SK-N-SH (cell line): ENCODE data around the gene TMEM62. TPM values are rescaled to one million over a fixed set of nuclear protein-coding genes. Genes with fewer than 3 reads are reported as not detected.

Source experiments
- CTCF ChIA-PET: fragments of 300-600, 350-600 bp; formaldehyde crosslinking; extraction: SDS; loops from one replicate; lab custom pipeline; 2021; lab: Yijun Ruan, JAX
- POLR2A ChIA-PET: fragments of 350-600 bp; sonication (Branson Sonifier 250); formaldehyde crosslinking; extraction: SDS; loops from one replicate; lab custom pipeline; 2020; ENCODE audit warnings: antibody characterized with exemption, inconsistent platforms; lab: Yijun Ruan, JAX
- DNase-seq: peaks from one replicate; pipeline ENCODE4 v3.0.0; 2012
- H2AFZ ChIP-seq: fragments of 200-600 bp; sonication (generic); 2 replicates; pipeline ENCODE4 v1.8.1; 2016; ENCODE audit warnings: antibody characterized with exemption, mild to moderate bottlenecking, low read depth
- H3F3A ChIP-seq: fragments of 200-600 bp; sonication (generic); replicated peaks from 2 replicates; pipeline ENCODE3; 2016; ENCODE audit warnings: antibody characterized with exemption, mild to moderate bottlenecking; ENCODE audit not compliant: insufficient read depth
- H3K27ac ChIP-seq, 2 experiments: fragments of 200-500 bp in 1 of 2; fragments of 200-600 bp in 1 of 2; sonication (Bioruptor generic) in 1 of 2; sonication (generic), shearing (Covaris generic) in 1 of 2; 2 replicates each; pipeline versions ENCODE4 v1.5.1 to v1.6.1; 2014 to 2016; ENCODE audit warnings: low read depth in 2 of 2, inconsistent platforms in 1 of 2, low read length in 1 of 2, mild to moderate bottlenecking in 1 of 2, mixed read lengths in 1 of 2
- H3K27me3 ChIP-seq: fragments of 200-600 bp; sonication (generic), shearing (Covaris generic); 2 replicates; pipeline ENCODE4 v1.6.1; 2016; ENCODE audit warnings: mixed run types; ENCODE audit not compliant: insufficient read depth
- H3K36me3 ChIP-seq, 2 experiments: fragments of 200-500 bp in 1 of 2; fragments of 200-600 bp in 1 of 2; sonication (Bioruptor generic) in 1 of 2; sonication (generic) in 1 of 2; replicated peaks in 1 of 2; 2 replicates each; pipeline versions ENCODE3 to v1.5.1; 2014 to 2016; ENCODE audit warnings: low read length in 1 of 2, mild to moderate bottlenecking in 1 of 2; ENCODE audit not compliant: insufficient read depth in 2 of 2, control insufficient read depth in 1 of 2
- H3K4me1 ChIP-seq, 2 experiments: fragments of 200-500 bp in 1 of 2; fragments of 200-600 bp in 1 of 2; sonication (Bioruptor generic) in 1 of 2; sonication (generic), shearing (Covaris generic) in 1 of 2; 2 replicates each; pipeline versions ENCODE4 v1.5.1 to v1.6.1; 2014 to 2016; ENCODE audit warnings: low read depth in 1 of 2, low read length in 1 of 2, mixed run types in 1 of 2; ENCODE audit not compliant: insufficient read depth in 2 of 2, control insufficient read depth in 1 of 2
- H3K4me2 ChIP-seq: fragments of 200-600 bp; sonication (generic), shearing (Covaris generic); 2 replicates; pipeline ENCODE4 v1.6.1; 2017; ENCODE audit warnings: mixed run types
- H3K4me3 ChIP-seq, 2 experiments: fragments of 200-500 bp in 1 of 2; fragments of 200-600 bp in 1 of 2; sonication (Bioruptor generic) in 1 of 2; sonication (generic), shearing (Covaris generic) in 1 of 2; 2 replicates each; pipeline versions ENCODE4 v1.5.1 to v1.8.1; 2014 to 2016; ENCODE audit warnings: low read depth in 2 of 2, inconsistent platforms in 1 of 2, low read length in 1 of 2, mild to moderate bottlenecking in 1 of 2, mixed read lengths in 1 of 2, moderate library complexity in 1 of 2
- H3K79me2 ChIP-seq: fragments of 200-600 bp; sonication (generic); 2 replicates; pipeline ENCODE4 v1.8.1; 2017; ENCODE audit warnings: mild to moderate bottlenecking; ENCODE audit not compliant: insufficient read depth
- H3K9ac ChIP-seq: fragments of 200-600 bp; sonication (generic); 2 replicates; pipeline ENCODE4 v1.6.1; 2017; ENCODE audit warnings: mixed run types
- H3K9me2 ChIP-seq: fragments of 200-600 bp; sonication (generic); 2 replicates; pipeline ENCODE4 v1.6.1; 2017; ENCODE audit warnings: mixed run types
- H3K9me3 ChIP-seq: fragments of 200-600 bp; sonication (generic); 2 replicates; pipeline ENCODE4 v1.6.1; 2017; ENCODE audit warnings: mixed run types, mild to moderate bottlenecking, moderate library complexity
- H4K20me1 ChIP-seq: fragments of 200-600 bp; sonication (generic); 2 replicates; pipeline ENCODE4 v1.6.1; 2017; ENCODE audit warnings: mild to moderate bottlenecking, mixed run types; ENCODE audit not compliant: insufficient read depth
- ELF1 ChIP-seq: IDR thresholded peaks from 2 replicates; pipeline ENCODE4 v1.4.0; 2012
- EP300 ChIP-seq, 2 experiments: IDR thresholded peaks; 2 replicates each; pipeline versions ENCODE4 v1.4.0 to v1.6.1; 2012; ENCODE audit warnings: borderline replicate concordance in 1 of 2, low read depth in 1 of 2, low read length in 1 of 2
- EZH2phosphoT487 ChIP-seq: fragments of 200-600 bp; sonication (generic); IDR thresholded peaks from 2 replicates; pipeline ENCODE4 v1.6.1; 2017; ENCODE audit warnings: low read depth, mixed run types, mild to moderate bottlenecking, antibody characterized with exemption, moderate library complexity, borderline replicate concordance
- JUND ChIP-seq: IDR thresholded peaks from 2 replicates; pipeline ENCODE4 v1.4.0; 2012
- MXI1 ChIP-seq: IDR thresholded peaks from 2 replicates; pipeline ENCODE4 v1.6.1; 2012; ENCODE audit warnings: mild to moderate bottlenecking, low read depth, low read length, improper control_type of control experiment
- POLR2AphosphoS5 ChIP-seq: IDR thresholded peaks from 2 replicates; pipeline ENCODE4 v1.6.1; 2012; ENCODE audit warnings: low read depth, low read length
- RCOR1 ChIP-seq: fragments of 150-350 bp; IDR thresholded peaks from 2 replicates; pipeline ENCODE4 v1.6.1; 2017; ENCODE audit warnings: antibody characterized with exemption, low read length
- TCF12 ChIP-seq: IDR thresholded peaks from 2 replicates; pipeline ENCODE4 v1.4.0; 2012
- TEAD4 ChIP-seq: IDR thresholded peaks from 2 replicates; pipeline ENCODE4 v1.4.0; 2012; ENCODE audit warnings: mild to moderate bottlenecking, borderline replicate concordance; ENCODE audit not compliant: insufficient read depth
- YY1 ChIP-seq: IDR thresholded peaks from 2 replicates; pipeline ENCODE4 v1.4.0; 2012; ENCODE audit warnings: low read depth, mild to moderate bottlenecking
- WGBS: methylation state at CpG from one replicate; pipeline ENCODE4 v1.1.6; 2017; ENCODE audit warnings: low lambda C conversion rate; 5-methylcytosine and 5-hydroxymethylcytosine counted together
- polyA plus RNA-seq, 3 experiments: library from polyadenylated mRNA; depleted of rRNA; stranded (reverse); fragments of >200 nt; gene quantifications; 2 replicates each; pipeline ENCODE4 v1.2.3, GENCODE V29; 2012
- TF ChIP-seq, protein P1 (sequence below): IDR thresholded peaks from 2 replicates; pipeline ENCODE4 v1.4.0; 2012; ENCODE audit warnings: low read depth, borderline replicate concordance
- TF ChIP-seq, protein P2 (sequence below): fragments of 150-350 bp; IDR thresholded peaks from 2 replicates; pipeline ENCODE4 v1.6.1; 2017; ENCODE audit warnings: antibody characterized with exemption, low read length, low read depth, borderline replicate concordance
- TF ChIP-seq, protein P3 (sequence below): fragments of 200-600 bp; sonication (generic); IDR thresholded peaks from 2 replicates; pipeline ENCODE4 v1.6.1; 2017; ENCODE audit warnings: antibody characterized with exemption, mild to moderate bottlenecking, moderate library complexity
- TF ChIP-seq, protein P4 (sequence below): IDR thresholded peaks from 2 replicates; pipeline ENCODE4; 2012

TMEM62 gene
- polyA plus RNA-seq, 1 of the 3 experiments (the other 2 are of a cell fraction) = 3.3 TPM

DNA sequence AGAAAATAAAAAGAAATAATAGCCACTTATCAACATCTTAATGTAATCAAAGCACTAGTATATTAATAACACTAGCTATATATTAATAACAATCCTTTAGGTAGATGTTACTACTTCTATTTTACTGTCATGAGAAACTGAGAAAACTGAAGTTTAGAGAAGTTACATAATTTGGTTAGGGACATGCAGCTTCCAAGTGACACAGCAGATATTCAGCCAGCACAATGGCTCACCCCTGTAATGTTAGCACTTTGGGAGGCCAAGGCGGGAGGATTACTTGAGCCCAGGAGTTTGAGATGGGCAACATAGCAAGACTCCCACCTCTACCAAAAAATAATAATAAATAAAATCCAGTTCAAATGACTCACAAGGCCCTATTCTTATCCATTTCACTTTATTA is 25.6 kb upstream of the TMEM62 start:
- Histone ChIP-seq H3K4me2 (no peak overlapping the region), H3K27me3 (no peaks in the 10 kb centered on the region), H3K36me3 (no peaks in the 10 kb centered on the region), H3K4me3 (no peak overlapping the region), H3K79me2 (peaks cover 31% of the 10 kb centered on the region), H3F3A (no peaks in the 10 kb centered on the region), H3K9me3 (no peaks in the 10 kb centered on the region), H3K27ac (no peak overlapping the region), H3K9ac (no peak overlapping the region), H3K4me1 (peaks cover 0 to 4% of the 10 kb centered on the region in 2 experiments; a peak in 2 of 4 replicates), H4K20me1 (no peaks in the 10 kb centered on the region), H3K9me2 (no peaks in the 10 kb centered on the region), H2AFZ (no peak overlapping the region)
- no peak for DNase-seq
- ChIA-PET POLR2A (no interaction called here), CTCF (no interaction called here)
- no peak for TF ChIP-seq ELF1
- no peak for TF ChIP-seq EP300 (IDR thresholded peaks at IDR 0.05; ENCODE audit: borderline replicate concordance in 1 of 2, low read depth in 1 of 2, low read length in 1 of 2)
- TF ChIP-seq MXI1 = no peak
- no peak for TF ChIP-seq YY1
- TF ChIP-seq, protein P1, sequence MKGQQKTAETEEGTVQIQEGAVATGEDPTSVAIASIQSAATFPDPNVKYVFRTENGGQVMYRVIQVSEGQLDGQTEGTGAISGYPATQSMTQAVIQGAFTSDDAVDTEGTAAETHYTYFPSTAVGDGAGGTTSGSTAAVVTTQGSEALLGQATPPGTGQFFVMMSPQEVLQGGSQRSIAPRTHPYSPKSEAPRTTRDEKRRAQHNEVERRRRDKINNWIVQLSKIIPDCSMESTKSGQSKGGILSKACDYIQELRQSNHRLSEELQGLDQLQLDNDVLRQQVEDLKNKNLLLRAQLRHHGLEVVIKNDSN = no peak
- no peak for TF ChIP-seq POLR2AphosphoS5
- TF ChIP-seq, protein P2, sequence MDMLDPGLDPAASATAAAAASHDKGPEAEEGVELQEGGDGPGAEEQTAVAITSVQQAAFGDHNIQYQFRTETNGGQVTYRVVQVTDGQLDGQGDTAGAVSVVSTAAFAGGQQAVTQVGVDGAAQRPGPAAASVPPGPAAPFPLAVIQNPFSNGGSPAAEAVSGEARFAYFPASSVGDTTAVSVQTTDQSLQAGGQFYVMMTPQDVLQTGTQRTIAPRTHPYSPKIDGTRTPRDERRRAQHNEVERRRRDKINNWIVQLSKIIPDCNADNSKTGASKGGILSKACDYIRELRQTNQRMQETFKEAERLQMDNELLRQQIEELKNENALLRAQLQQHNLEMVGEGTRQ = no peak
- 100% methylated on average over 1 of the region's 1 CpG for WGBS

DNA sequence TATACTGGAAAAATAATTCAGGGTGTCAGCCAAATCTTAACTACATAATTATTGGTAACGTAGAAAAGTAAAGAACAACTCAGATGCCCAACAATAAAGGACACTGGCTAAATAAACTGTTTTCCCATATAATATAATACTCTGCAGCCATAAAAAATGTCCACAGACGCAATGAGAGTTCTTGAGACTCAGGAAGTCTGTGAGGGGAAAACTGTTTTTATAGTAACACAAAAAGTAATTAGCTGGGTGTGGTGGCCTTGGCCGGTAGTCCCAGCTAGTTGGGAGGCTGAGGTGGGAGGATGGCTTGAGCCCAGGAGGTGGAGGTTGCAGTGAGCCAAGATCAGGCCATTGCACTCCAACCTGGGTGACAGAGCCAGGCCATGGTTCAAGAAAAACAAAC is 22.0 kb upstream of the TMEM62 start:
- H3K27ac ChIP-seq = no peak overlapping the region
- POLR2A ChIA-PET = no interaction called here
- TF ChIP-seq TEAD4 (no peak), RCOR1 (no peak), TCF12 (no peak), JUND (no peak), EZH2phosphoT487 (no peak)
- TF ChIP-seq, protein P2 = no peak
- TF ChIP-seq, protein P3, sequence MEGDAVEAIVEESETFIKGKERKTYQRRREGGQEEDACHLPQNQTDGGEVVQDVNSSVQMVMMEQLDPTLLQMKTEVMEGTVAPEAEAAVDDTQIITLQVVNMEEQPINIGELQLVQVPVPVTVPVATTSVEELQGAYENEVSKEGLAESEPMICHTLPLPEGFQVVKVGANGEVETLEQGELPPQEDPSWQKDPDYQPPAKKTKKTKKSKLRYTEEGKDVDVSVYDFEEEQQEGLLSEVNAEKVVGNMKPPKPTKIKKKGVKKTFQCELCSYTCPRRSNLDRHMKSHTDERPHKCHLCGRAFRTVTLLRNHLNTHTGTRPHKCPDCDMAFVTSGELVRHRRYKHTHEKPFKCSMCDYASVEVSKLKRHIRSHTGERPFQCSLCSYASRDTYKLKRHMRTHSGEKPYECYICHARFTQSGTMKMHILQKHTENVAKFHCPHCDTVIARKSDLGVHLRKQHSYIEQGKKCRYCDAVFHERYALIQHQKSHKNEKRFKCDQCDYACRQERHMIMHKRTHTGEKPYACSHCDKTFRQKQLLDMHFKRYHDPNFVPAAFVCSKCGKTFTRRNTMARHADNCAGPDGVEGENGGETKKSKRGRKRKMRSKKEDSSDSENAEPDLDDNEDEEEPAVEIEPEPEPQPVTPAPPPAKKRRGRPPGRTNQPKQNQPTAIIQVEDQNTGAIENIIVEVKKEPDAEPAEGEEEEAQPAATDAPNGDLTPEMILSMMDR = no peak
- TF ChIP-seq, protein P4, sequence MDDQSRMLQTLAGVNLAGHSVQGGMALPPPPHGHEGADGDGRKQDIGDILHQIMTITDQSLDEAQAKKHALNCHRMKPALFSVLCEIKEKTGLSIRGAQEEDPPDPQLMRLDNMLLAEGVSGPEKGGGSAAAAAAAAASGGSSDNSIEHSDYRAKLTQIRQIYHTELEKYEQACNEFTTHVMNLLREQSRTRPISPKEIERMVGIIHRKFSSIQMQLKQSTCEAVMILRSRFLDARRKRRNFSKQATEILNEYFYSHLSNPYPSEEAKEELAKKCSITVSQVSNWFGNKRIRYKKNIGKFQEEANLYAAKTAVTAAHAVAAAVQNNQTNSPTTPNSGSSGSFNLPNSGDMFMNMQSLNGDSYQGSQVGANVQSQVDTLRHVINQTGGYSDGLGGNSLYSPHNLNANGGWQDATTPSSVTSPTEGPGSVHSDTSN = no peak
- H3K79me2 ChIP-seq = no peaks in the 10 kb centered on the region
- 80% methylated on average over 3 of the region's 3 CpGs for WGBS
- no peak overlapping the region for H2AFZ ChIP-seq
- no peak overlapping the region for H3K4me3 ChIP-seq
- H3K4me1 ChIP-seq = no peaks in the 10 kb centered on the region; a peak in 1 of 4 replicates
- no peak overlapping the region for H3K4me2 ChIP-seq
- H3K9me2 ChIP-seq = no peaks in the 10 kb centered on the region
- no peaks in the 10 kb centered on the region; the same call in 1 of the 2 replicates for H3K27me3 ChIP-seq
- no peaks in the 10 kb centered on the region for H3F3A ChIP-seq
- H3K9me3 ChIP-seq = no peaks in the 10 kb centered on the region
- CTCF ChIA-PET = no interaction called here
- DNase-seq = no peak
- H3K9ac ChIP-seq = no peak overlapping the region
- no peaks in the 10 kb centered on the region for H4K20me1 ChIP-seq
- no peaks in the 10 kb centered on the region for H3K36me3 ChIP-seq
